Ishikawa (cell line): ENCODE data around the gene TNS1.

Experiments
- TAF1 ChIP-seq: IDR thresholded peaks from 2 replicates; pipeline ENCODE4 v1.6.1; 2012; ENCODE audit warnings: low read depth, mild to moderate bottlenecking
- TF ChIP-seq, protein P1 (sequence below): IDR thresholded peaks from 2 replicates; pipeline ENCODE4 v1.6.1; 2012; ENCODE audit warnings: low read depth, mild to moderate bottlenecking

DNA sequence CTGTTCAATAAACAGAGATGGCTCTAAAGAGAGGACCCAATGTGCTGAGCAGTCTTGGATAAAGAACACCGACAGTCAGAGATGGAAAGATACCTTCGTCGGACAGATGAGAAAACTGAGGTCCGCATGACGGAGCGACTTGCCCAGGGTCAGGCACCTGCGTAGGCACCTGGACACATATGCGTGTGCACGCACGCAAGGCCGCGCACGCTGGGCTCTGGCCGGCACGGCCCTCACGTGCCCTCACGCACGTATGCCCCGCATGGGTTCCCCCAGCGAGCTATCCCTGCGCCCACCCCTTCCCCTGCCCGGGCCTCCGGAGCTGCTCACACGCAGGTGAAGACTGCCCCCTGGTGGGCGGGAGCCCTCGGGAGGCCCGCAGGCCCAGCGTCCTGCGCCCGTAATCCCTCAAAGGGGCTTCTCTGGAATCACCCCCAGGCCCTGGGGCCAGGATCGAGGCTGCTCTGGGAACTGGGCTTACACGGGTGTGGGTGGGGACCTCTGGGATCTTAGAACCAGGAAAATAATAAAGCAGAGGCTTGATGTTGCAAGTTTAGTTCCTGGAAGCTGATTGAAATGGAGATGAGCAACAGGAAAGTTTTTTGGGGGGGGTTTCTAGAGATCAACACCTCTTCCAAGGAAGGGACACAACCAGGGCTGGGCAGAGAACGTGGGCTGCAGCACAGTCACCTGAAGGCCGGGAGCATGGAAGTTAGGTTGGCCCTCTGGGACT is 246.3 kb downstream of the TNS1 start:
- no peak for TF ChIP-seq TAF1
- TF ChIP-seq, protein P1, sequence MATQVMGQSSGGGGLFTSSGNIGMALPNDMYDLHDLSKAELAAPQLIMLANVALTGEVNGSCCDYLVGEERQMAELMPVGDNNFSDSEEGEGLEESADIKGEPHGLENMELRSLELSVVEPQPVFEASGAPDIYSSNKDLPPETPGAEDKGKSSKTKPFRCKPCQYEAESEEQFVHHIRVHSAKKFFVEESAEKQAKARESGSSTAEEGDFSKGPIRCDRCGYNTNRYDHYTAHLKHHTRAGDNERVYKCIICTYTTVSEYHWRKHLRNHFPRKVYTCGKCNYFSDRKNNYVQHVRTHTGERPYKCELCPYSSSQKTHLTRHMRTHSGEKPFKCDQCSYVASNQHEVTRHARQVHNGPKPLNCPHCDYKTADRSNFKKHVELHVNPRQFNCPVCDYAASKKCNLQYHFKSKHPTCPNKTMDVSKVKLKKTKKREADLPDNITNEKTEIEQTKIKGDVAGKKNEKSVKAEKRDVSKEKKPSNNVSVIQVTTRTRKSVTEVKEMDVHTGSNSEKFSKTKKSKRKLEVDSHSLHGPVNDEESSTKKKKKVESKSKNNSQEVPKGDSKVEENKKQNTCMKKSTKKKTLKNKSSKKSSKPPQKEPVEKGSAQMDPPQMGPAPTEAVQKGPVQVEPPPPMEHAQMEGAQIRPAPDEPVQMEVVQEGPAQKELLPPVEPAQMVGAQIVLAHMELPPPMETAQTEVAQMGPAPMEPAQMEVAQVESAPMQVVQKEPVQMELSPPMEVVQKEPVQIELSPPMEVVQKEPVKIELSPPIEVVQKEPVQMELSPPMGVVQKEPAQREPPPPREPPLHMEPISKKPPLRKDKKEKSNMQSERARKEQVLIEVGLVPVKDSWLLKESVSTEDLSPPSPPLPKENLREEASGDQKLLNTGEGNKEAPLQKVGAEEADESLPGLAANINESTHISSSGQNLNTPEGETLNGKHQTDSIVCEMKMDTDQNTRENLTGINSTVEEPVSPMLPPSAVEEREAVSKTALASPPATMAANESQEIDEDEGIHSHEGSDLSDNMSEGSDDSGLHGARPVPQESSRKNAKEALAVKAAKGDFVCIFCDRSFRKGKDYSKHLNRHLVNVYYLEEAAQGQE, result no peak
